ENCODE results near the gene TSC22D3.
A peak's percentile ranks its signal among the peaks of the same experiment; 100 is the strongest.
"Not testable (repeated sequence)": the region's sequence is repeated elsewhere in the genome, so short reads cannot be mapped to it uniquely, and the experiment has no call there.

TSC22D3 gene

DNA sequence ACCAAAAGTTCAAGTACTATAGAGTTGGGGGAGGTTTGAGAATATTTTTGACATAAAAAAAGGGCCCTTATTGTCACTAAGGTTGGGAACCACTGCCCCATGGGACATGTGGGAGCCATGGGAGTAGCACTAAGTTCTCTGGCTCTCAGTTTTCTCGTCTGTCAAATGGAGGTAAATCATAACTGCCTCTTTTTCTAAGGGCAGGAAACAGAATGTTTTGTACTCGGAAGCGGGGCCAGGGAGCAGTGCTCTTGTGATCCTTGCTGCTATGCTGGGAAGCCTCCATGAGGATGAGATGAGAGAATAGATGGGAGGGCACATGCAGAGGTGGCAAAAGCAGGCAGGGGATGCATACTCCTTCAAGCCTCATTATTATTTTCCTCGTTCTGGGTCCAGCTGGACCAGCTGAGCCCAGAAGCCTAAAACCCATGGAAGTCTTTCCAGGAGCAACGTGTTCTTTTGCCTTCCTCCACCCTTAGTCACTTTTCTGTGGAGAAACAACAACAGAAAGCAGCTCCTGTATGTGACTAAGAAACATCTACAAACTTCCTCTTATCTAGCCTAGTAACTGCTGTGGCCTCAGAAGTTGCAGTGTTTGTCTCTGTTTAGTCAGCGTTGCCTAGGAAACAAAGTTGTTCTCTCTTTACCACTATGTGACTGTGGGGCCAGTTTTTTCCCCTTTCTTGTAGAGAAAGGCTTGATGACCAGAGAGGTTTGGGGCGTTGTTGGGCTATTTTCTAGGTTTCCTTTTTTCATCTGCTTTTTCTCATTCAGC, 64.8 kb downstream of the TSC22D3 start:
- peak; percentile 87 to 90 for DNase-seq

DNA sequence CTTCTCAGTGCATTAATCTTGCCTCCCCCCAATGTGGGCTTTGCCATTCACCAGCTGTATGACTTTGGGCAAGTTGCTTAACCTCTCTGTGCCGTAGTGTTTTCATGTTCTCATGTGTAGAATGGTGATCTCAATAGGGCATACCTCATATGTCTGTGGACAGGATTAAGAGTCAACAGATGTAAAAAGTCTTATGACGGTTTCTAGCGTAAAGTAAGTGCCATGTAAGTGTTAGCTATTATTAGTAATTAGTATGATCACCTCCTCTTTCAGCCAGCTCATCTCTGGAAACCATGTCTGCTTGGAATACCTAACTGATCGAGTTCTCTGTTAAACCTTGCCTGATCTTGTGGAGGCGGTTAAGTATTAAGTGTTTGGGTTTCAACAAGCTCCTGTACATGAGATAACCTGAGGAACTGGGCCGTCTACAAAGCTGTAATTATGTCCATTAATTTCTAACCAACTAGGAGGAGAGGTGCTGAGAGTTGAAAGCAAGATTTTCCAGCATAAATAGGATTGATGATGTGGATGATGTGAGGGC, 66.3 kb downstream of the TSC22D3 start:
- no peak for DNase-seq

DNA sequence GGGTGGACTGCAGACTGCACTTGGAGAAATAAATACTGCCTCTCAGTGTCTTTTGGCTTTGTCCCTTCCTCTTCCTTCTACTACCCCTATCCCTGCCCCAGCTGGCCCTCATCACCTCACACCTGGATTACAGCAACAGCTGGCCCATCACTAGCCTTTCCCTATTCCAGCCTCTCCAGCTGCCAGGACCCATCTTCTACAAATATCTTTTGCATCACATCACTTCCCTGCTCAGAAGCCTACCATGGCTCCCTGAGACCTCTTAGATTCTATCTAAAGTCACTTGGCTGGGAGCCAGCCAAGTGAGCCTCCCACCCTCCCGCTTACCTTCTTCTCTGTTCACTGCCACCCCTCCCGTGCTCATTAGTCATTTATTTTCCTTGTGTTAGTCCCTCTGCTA, 66.8 kb downstream of the TSC22D3 start:
- DNase-seq, result no peak

- DNase-seq, result no peak
These were observed 67.7 kb downstream of the TSC22D3 start for GRCh38 chrX:107707866-107708265.

DNA sequence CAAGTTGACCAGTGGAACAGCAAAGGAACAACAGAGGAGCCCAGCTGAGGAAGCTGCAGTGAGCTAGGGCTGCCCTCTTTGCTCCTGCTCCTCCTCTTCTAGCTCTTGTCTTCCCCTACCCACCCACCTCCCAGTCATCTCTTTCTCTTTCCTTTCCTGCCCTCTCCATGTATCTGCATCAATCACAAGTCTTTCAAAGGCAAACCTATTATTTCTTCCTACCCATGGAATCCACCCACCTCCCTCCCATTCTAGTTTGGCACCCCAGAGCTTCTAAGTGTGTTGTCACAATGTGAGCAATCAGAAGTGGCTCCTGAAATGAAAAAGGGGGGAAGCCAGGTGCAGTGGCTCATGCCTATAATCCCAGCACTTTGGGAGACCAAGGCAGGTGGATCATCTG, 69.3 kb downstream of the TSC22D3 start:
- no peak for DNase-seq

- no peak for DNase-seq
These were observed 71.0 kb downstream of the TSC22D3 start for GRCh38 chrX:107704587-107704986.

- DNase-seq, result no peak
These were observed 71.4 kb downstream of the TSC22D3 start for GRCh38 chrX:107704181-107704580.

GRCh38 chrX:107701493-107702121, 74.0 kb downstream of the TSC22D3 start:
- no peak for DNase-seq

DNA sequence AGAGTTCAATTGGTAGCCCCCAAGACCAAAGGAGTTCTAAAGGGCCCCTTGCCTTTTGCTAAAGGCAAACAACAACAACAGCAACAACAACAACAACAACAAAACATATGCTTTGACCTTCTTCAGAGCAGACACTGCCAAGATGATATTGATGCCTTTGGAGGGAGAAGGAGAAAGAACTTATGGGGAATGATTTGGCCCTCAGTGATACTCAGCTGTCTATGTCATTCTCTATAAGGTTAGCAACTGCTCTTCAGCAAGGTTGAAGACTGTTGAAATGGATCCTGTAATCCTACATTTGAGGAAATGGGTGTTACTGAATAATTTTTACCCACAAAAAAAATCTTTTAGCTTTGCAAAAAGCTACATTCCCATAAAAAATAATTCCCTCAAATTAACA, 74.8 kb downstream of the TSC22D3 start:
- no peak for DNase-seq

DNA sequence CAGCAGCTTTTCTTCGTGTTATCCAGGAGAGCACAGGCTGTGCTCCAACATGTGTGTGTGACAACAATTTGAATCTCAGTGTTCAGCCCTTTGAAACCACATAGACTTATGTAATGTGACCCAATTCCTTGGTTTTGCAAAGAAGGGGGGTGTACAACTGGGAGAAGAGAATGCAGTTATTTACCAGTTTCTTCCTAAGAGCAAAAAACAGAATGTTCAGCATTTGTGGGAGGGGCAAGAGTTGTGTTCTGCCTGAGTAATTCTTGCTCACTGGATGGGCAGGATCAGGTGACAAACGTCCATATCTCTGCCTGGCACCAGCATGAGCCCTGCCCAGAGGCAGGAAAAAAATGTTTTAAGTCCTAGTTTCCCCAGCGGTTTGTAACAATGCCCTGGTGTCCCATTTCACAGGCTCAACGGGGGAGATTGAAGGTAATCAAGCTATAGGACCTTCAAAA, 75.2 kb downstream of the TSC22D3 start:
- DNase-seq, result no peak

DNA sequence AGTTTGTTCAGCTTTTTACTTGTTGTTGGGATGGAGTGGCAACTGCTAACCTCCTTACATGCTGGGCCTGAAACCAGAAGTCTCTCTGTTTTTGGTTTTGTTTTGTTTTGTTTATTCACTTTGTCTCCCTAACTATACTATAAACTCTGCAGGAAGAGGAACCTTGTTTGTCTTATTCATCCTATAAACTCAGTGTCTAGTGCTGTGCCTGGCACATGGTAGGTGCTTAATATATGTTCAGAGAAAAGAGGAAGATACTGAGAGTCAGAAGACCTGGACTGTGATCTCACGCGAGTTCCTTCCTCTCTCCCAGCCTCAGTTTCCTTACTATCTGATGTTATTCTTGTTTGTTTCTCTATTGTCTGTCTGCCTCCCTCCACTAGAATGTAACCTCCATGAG, 76.0 kb downstream of the TSC22D3 start:
- DNase-seq, result no peak

DNA sequence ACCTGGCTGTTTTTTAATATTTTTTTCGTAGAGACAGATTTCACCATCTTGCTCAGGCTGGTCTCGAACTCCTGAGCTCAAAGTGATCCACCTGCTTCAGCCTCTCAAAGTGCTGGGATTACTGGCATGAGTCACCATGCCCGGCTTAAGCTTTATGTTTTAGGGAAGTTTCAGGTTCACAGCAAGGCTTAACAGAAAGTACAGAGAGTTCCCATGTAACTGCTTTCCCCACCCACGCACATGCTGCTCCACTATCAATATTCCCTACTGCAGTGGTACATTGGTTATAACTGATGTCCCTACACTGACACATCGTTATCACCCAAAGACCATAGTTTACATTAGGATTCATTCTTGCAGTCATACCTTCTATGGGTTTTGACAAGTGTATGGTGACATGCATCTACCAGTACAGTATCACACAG, 84.6 kb downstream of the TSC22D3 start:
- no peak for DNase-seq

DNA sequence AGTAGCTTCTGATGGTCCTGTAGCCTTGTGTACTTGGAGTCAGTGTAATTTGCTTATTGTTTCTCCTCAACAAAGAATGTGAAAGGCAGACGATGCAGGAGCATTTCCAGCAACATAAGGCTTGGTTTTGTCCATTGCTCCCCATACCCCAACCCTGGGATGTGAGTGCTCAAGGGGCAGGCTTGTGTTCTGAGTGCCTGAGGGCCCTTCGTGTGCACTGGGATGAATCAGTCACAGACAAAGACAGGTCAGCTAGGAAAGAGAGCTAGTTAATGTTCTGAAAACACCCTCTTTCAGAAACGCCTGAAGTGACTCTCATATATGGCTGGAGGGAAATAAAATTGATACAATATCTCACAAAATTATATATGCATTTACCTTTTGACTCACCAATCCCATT, 88.1 kb downstream of the TSC22D3 start:
- DNase-seq, result no peak

DNA sequence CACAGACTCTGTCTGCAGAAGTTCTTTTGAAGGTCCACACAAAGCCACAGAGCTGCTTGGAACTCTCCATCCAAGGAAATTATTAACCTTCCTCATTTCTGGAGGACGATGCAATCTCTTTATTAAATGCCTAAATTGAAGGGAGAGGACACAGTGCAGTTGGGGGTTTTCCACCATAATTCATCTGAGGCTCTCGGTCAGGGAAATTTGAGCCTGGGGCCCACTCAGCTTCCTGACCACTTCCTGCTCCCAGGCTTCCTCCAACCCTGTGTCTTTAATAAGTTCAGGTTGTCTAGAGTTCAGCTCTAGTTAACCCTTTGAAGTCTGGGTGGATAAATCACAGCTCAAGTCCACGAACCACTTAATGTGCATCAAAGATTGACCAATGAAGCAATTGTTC, 88.8 kb downstream of the TSC22D3 start:
- DNase-seq, result no peak

- no peak for DNase-seq
These were observed 89.6 kb downstream of the TSC22D3 start for GRCh38 chrX:107686026-107686425.

DNA sequence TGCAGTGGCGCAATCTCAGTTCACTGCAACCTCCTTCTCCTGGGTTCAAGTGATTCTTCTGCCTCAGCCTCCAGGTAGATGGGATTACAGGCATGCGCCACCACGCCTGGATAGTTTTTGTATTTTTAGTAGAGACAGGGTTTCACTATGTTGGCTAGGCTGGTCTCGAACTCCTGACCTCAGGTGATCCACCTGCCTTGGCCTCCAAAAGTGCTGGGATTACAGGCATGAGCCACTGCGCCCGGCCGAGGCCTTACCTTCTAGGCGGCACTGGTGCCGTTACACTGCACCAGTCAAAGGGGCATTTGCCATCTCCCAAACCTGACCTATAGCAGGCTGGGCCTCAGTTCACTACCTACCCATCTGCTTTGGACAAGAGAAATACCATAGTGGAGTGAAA, 90.0 kb downstream of the TSC22D3 start:
- DNase-seq, result not testable (repeated sequence)

DNA sequence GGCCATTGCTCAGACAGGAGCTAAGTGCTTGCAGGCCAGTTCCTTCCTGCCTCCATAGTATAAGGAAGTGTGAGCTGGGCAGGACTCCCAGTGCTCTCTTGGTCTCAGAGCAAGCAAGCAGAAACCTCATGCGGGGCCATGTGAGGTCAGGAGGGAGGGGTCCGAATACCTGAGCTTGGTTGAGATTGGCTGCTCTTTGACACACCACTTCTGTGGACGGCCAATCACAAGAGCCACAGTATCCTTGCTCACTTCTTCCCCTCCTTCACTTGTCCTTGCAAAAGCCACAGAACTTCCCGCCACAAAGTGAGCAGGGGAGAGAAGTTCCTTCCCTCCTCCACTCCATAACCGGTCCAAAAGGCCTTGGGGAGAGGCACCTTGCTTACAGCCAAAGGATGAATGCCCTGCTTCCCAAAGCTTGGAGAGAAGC, 90.6 kb downstream of the TSC22D3 start:
- peak; percentile 30 to 50 for DNase-seq

- no peak for DNase-seq
These were observed 91.7 kb downstream of the TSC22D3 start for GRCh38 chrX:107683931-107684330.

DNA sequence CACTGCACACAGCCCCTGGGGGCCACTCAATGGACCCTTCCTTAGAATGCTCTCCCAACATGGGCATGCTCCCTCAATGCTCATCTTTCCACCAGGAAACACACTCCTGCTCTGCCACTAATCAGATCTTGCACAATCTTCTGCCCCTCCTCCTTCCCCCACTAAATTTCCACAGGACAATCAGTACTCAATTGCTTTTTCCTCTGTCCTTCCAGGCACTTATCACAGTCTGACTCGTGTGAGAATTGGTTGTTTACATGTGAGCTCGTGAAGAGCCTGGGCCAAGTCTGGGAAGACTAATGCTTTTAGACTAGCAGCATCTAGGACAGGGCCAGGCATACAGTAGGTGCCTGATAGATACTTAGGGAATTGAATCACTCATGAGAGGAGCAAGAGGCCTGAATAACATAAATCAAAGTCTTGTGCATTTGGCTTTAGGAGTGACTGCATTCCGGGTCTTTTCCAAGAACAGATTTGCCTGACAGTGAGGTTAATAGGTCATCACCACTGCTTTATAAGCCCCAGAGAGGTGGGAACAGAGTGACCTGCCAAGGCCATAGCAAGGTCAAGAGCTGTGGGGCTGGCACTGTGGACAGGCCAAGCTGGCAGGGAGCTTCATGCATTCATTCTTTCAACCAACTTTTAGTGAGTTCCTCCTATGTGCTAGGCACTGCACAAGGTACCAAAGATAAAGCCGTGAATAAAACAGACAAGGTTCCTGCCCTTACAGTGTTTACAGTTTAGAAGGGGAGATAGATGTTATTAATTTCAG, 92.3 kb downstream of the TSC22D3 start:
- DNase-seq, result no peak

DNA sequence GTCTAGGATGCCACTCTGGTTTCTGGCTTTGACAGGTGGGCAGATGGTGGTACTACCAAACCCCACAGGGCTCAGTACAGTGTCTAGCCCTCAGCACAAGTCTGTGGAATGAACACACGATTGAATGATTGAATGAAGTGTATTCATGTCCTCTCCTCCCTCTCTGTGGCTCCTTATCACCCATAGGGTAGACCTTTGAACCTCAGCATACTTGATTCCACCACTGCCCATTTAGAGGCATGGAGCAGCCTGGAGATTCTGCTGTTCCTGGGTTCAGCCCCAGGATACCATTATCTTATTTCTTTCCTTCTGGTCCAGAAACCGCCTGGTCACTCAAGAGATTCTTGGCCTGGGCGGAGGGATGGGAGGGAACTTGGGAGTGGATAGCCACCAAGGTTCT, 93.3 kb downstream of the TSC22D3 start:
- no peak for DNase-seq

GRCh38 chrX:107678957-107679740, 96.4 kb downstream of the TSC22D3 start:
- peak; percentile 69 to 74 for DNase-seq

DNA sequence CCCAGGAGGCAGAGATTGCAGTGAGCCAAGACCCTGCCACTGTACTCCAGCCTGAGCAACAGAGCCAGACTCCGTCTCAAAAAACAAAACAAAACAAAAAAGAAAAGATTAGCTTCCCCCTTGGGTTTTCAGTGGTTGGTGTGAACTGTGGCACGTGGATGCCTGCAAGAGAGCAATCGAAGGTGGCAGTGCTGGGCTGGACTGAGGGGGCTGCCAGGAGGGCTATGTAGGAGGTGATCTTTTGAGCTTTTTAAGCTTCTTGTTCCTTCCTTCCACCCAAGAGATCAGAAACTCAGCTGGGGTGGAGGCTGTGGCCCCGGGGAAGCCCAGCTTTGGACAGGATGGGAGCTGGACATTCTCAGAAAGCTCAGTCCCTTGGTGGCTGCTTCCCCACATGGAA, 97.7 kb downstream of the TSC22D3 start:
- DNase-seq, result no peak

GRCh38 chrX:107677501-107677901, 98.1 kb downstream of the TSC22D3 start:
- DNase-seq, result no peak
